ENCODE measurements around the gene RNF10.

Gene RNF10

GRCh38 chr12:120542166-120542565, 8.0 kb downstream of the RNF10 start:
- H3K4me3 ChIP-seq: no peak overlapping the region
- peaks cover 50% of the 10 kb centered on the region for H3K36me3 ChIP-seq (ENCODE audit: insufficient read depth, low read length)
- no peaks in the 10 kb centered on the region for H3K9me3 ChIP-seq (ENCODE audit: low read depth, low read length)
- H3K27ac ChIP-seq: no peak overlapping the region
- TF ChIP-seq EZH2 (IDR thresholded peaks at IDR 0.05): no peak
- TF ChIP-seq POLR2AphosphoS5 (IDR thresholded peaks at IDR 0.05; ENCODE audit: borderline replicate concordance, low read depth, low read length): no peak
- TF ChIP-seq FOXP2 (optimal IDR thresholded peaks at IDR 0.05; ENCODE audit: control extremely low read depth, extremely low read length, insufficient read depth): no peak
- H3K9ac ChIP-seq (ENCODE audit: insufficient read length): no peak overlapping the region
- no peak for DNase-seq (ENCODE audit: low read depth, low spot score)

- Histone ChIP-seq H3K4me3 (no peak overlapping the region), H3K36me3 (ENCODE audit: insufficient read depth, low read length) (peaks cover 52% of the 10 kb centered on the region)
These were observed 10.5 kb downstream of the RNF10 start for GRCh38 chr12:120544691-120545090.

GRCh38 chr12:120546050-120546386, 11.9 kb downstream of the RNF10 start:
- Histone ChIP-seq H3K27ac (no peak overlapping the region), H3K9ac (ENCODE audit: insufficient read length) (no peak overlapping the region), H3K9me3 (ENCODE audit: low read depth, low read length) (no peaks in the 10 kb centered on the region), H3K4me3 (no peak overlapping the region), H3K36me3 (ENCODE audit: insufficient read depth, low read length) (peaks cover 52% of the 10 kb centered on the region)
- TF ChIP-seq EZH2 (IDR thresholded peaks at IDR 0.05) (no peak), POLR2AphosphoS5 (IDR thresholded peaks at IDR 0.05; ENCODE audit: borderline replicate concordance, low read depth, low read length) (no peak)
- no peak for DNase-seq (ENCODE audit: low read depth, low spot score)

More at GRCh38 chr12:120544691-120545090, 10.5 kb downstream of the RNF10 start:
- Histone ChIP-seq H3K27ac (no peak overlapping the region), H3K9ac (ENCODE audit: insufficient read length) (no peak overlapping the region), H3K9me3 (ENCODE audit: low read depth, low read length) (no peaks in the 10 kb centered on the region)
- no peak for DNase-seq (ENCODE audit: low read depth, low spot score)
- no peak for TF ChIP-seq FOXP2 (optimal IDR thresholded peaks at IDR 0.05; ENCODE audit: control extremely low read depth, extremely low read length, insufficient read depth)
- TF ChIP-seq EZH2 (IDR thresholded peaks at IDR 0.05): no peak
- no peak for TF ChIP-seq POLR2AphosphoS5 (IDR thresholded peaks at IDR 0.05; ENCODE audit: borderline replicate concordance, low read depth, low read length)

GRCh38 chr12:120554678-120555077, 20.5 kb downstream of the RNF10 start:
- Histone ChIP-seq H3K9ac (ENCODE audit: insufficient read length) (no peak overlapping the region), H3K4me3 (no peak overlapping the region), H3K36me3 (ENCODE audit: insufficient read depth, low read length) (peaks cover 51% of the 10 kb centered on the region), H3K27ac (no peak overlapping the region), H3K9me3 (ENCODE audit: low read depth, low read length) (no peaks in the 10 kb centered on the region)
- no peak for TF ChIP-seq EZH2 (IDR thresholded peaks at IDR 0.05)
- no peak for TF ChIP-seq FOXP2 (optimal IDR thresholded peaks at IDR 0.05; ENCODE audit: control extremely low read depth, extremely low read length, insufficient read depth)
- no peak for TF ChIP-seq POLR2AphosphoS5 (IDR thresholded peaks at IDR 0.05; ENCODE audit: borderline replicate concordance, low read depth, low read length)
- DNase-seq (ENCODE audit: low read depth, low spot score): no peak

GRCh38 chr12:120557589-120557988, 23.4 kb downstream of the RNF10 start:
- TF ChIP-seq FOXP2 (optimal IDR thresholded peaks at IDR 0.05; ENCODE audit: control extremely low read depth, extremely low read length, insufficient read depth) (no peak), EZH2 (IDR thresholded peaks at IDR 0.05) (no peak), POLR2AphosphoS5 (IDR thresholded peaks at IDR 0.05; ENCODE audit: borderline replicate concordance, low read depth, low read length) (no peak)
- Histone ChIP-seq H3K4me3 (no peak overlapping the region), H3K9me3 (ENCODE audit: low read depth, low read length) (no peaks in the 10 kb centered on the region), H3K27ac (no peak overlapping the region), H3K36me3 (ENCODE audit: insufficient read depth, low read length) (peaks cover 65% of the 10 kb centered on the region), H3K9ac (ENCODE audit: insufficient read length) (no peak overlapping the region)
- no peak for DNase-seq (ENCODE audit: low read depth, low spot score)

- Histone ChIP-seq H3K27ac (no peak overlapping the region), H3K4me3 (no peak overlapping the region), H3K9me3 (ENCODE audit: low read depth, low read length) (no peaks in the 10 kb centered on the region), H3K36me3 (ENCODE audit: insufficient read depth, low read length) (peaks cover 79% of the 10 kb centered on the region), H3K9ac (ENCODE audit: insufficient read length) (no peak overlapping the region)
- TF ChIP-seq EZH2 (IDR thresholded peaks at IDR 0.05) (no peak), FOXP2 (optimal IDR thresholded peaks at IDR 0.05; ENCODE audit: control extremely low read depth, extremely low read length, insufficient read depth) (no peak), POLR2AphosphoS5 (IDR thresholded peaks at IDR 0.05; ENCODE audit: borderline replicate concordance, low read depth, low read length) (no peak)
- DNase-seq (ENCODE audit: low read depth, low spot score): no peak
These were observed 28.8 kb downstream of the RNF10 start for GRCh38 chr12:120562906-120563305.

- Histone ChIP-seq H3K27ac (no peak overlapping the region), H3K4me3 (no peak overlapping the region), H3K9me3 (ENCODE audit: low read depth, low read length) (no peaks in the 10 kb centered on the region), H3K36me3 (ENCODE audit: insufficient read depth, low read length) (peaks cover 81% of the 10 kb centered on the region), H3K9ac (ENCODE audit: insufficient read length) (no peak overlapping the region)
- DNase-seq (ENCODE audit: low read depth, low spot score): no peak
- TF ChIP-seq FOXP2 (optimal IDR thresholded peaks at IDR 0.05; ENCODE audit: control extremely low read depth, extremely low read length, insufficient read depth): no peak
- TF ChIP-seq EZH2 (IDR thresholded peaks at IDR 0.05): no peak
- TF ChIP-seq POLR2AphosphoS5 (IDR thresholded peaks at IDR 0.05; ENCODE audit: borderline replicate concordance, low read depth, low read length): no peak
These were observed 29.3 kb downstream of the RNF10 start for GRCh38 chr12:120563495-120563894.

GRCh38 chr12:120571299-120571698, 37.1 kb downstream of the RNF10 start:
- DNase-seq (ENCODE audit: low read depth, low spot score): no peak
- TF ChIP-seq EZH2 (IDR thresholded peaks at IDR 0.05) (no peak), FOXP2 (optimal IDR thresholded peaks at IDR 0.05; ENCODE audit: control extremely low read depth, extremely low read length, insufficient read depth) (no peak), POLR2AphosphoS5 (IDR thresholded peaks at IDR 0.05; ENCODE audit: borderline replicate concordance, low read depth, low read length) (no peak)
- H3K4me3 ChIP-seq: no peak overlapping the region
- H3K36me3 ChIP-seq (ENCODE audit: insufficient read depth, low read length): peaks cover 82% of the 10 kb centered on the region
- H3K27ac ChIP-seq: no peak overlapping the region
- H3K9me3 ChIP-seq (ENCODE audit: low read depth, low read length): no peaks in the 10 kb centered on the region
- H3K9ac ChIP-seq (ENCODE audit: insufficient read length): no peak overlapping the region

- DNase-seq (ENCODE audit: low read depth, low spot score): no peak
- Histone ChIP-seq H3K27ac (no peak overlapping the region), H3K36me3 (ENCODE audit: insufficient read depth, low read length) (peaks cover 83% of the 10 kb centered on the region), H3K9ac (ENCODE audit: insufficient read length) (no peak overlapping the region), H3K9me3 (ENCODE audit: low read depth, low read length) (no peaks in the 10 kb centered on the region), H3K4me3 (no peak overlapping the region)
- TF ChIP-seq POLR2AphosphoS5 (IDR thresholded peaks at IDR 0.05; ENCODE audit: borderline replicate concordance, low read depth, low read length) (no peak), EZH2 (IDR thresholded peaks at IDR 0.05) (no peak), FOXP2 (optimal IDR thresholded peaks at IDR 0.05; ENCODE audit: control extremely low read depth, extremely low read length, insufficient read depth) (no peak)
These were observed 39.4 kb downstream of the RNF10 start for GRCh38 chr12:120573560-120573959.

Measured in SK-N-MC (cell line).